K562 (cell line): Measurements from ENCODE around the gene KBTBD13. TPM values are rescaled to one million over a fixed set of nuclear protein-coding genes. Genes with fewer than 3 reads are reported as not detected.

Source experiments
- ATAC-seq: fragments of 200-7000 bp; cut with Tn5 transposase; 3 replicates; pipeline ENCODE4 v1.9.1; 2020; ENCODE audit warnings: moderate library complexity
- BruUV-seq: library from RNA; stranded (reverse); fragments of 400-500 nt; replicated peaks from 2 replicates; lab custom pipeline; 2021; lab: Mats Ljungman, UMichigan
- CTCF ChIA-PET: fragments of 300-600 bp; formaldehyde crosslinking; extraction: SDS; loops from one replicate; lab custom pipeline; 2021; ENCODE audit warnings: low intra/inter-chr PET ratio; lab: Yijun Ruan, JAX
- POLR2A ChIA-PET: fragments of 300-600, 350-650 bp; sonication (Branson Sonifier 250); formaldehyde crosslinking; extraction: SDS; loops from one replicate; lab custom pipeline; 2021; ENCODE audit warnings: antibody characterized with exemption, inconsistent platforms; lab: Yijun Ruan, JAX
- DNase-seq, 4 experiments: peaks; one replicate each; pipeline versions ENCODE4 v3.0.0 to v3.0.0-alpha.2; 2011 to 2018; ENCODE audit warnings: low spot score in 3 of 4, mixed read lengths in 3 of 4; ENCODE audit errors: extremely low read depth in 1 of 4
- FAIRE-seq: peaks from 2 replicates; lab custom pipeline; 2011; peaks lifted over from hg19 to GRCh38; lab: Jason Lieb, UNC
- H2AFZ ChIP-seq: 2 replicates; pipeline ENCODE4 v1.6.0; 2011; ENCODE audit warnings: low read depth, low read length, control low read depth, inconsistent platforms
- H3K27ac ChIP-seq: fragments of 200-600 bp; 3 replicates; pipeline ENCODE4 v1.8.0; 2011; ENCODE audit warnings: low read depth, mild to moderate bottlenecking, control low read depth, inconsistent platforms, low read length, moderate library complexity, mixed read lengths; ENCODE audit errors: extremely low read depth
- H3K27me3 ChIP-seq, 2 experiments: fragments of 300-600 bp in 1 of 2; 2 replicates in 1 of 2; 3 replicates in 1 of 2; pipeline versions ENCODE4 v1.6.0 to v1.8.0; 2011; ENCODE audit warnings: inconsistent platforms in 2 of 2, low read length in 2 of 2, mild to moderate bottlenecking in 1 of 2, mixed read lengths in 1 of 2, moderate library complexity in 1 of 2; ENCODE audit not compliant: control insufficient read depth in 2 of 2, insufficient read depth in 2 of 2
- H3K36me3 ChIP-seq: fragments of 300-600 bp; 3 replicates; pipeline ENCODE4 v1.8.0; 2011; ENCODE audit warnings: mild to moderate bottlenecking, low read length, inconsistent platforms; ENCODE audit not compliant: control insufficient read depth, insufficient read depth
- H3K4me1 ChIP-seq, 2 experiments: fragments of 200-600 bp in 1 of 2; replicated peaks in 1 of 2; 2 replicates in 1 of 2; 3 replicates in 1 of 2; pipeline versions ENCODE4 v1.5.1 to v1.8.0; 2011; ENCODE audit warnings: inconsistent platforms in 2 of 2, low read length in 2 of 2, mild to moderate bottlenecking in 1 of 2, mixed read lengths in 1 of 2, moderate library complexity in 1 of 2; ENCODE audit not compliant: control insufficient read depth in 2 of 2, insufficient read depth in 2 of 2
- H3K4me2 ChIP-seq: 2 replicates; pipeline ENCODE4 v1.6.1; 2011; ENCODE audit warnings: low read length, control low read depth, inconsistent platforms, mixed read lengths; ENCODE audit not compliant: insufficient read depth
- H3K4me3 ChIP-seq: fragments of 200-600 bp; sonication (generic), shearing (Covaris generic); 2 replicates; pipeline ENCODE4 v1.5.1; 2016; ENCODE audit warnings: control low read depth, inconsistent platforms
- H3K79me2 ChIP-seq: fragments of 200-600 bp; 3 replicates; pipeline ENCODE4 v1.8.0; 2011; ENCODE audit warnings: low read length, inconsistent platforms; ENCODE audit not compliant: control insufficient read depth, insufficient read depth
- H3K9ac ChIP-seq, 2 experiments: 2 replicates each; pipeline versions ENCODE4 v1.6.0 to v1.6.1; 2011; ENCODE audit warnings: low read depth in 2 of 2, low read length in 2 of 2, control low read depth in 1 of 2, inconsistent platforms in 1 of 2, mild to moderate bottlenecking in 1 of 2, mixed read lengths in 1 of 2; ENCODE audit not compliant: insufficient read depth in 1 of 2
- H3K9me1 ChIP-seq: one replicate; pipeline ENCODE4 v1.6.0; 2011; ENCODE audit warnings: inconsistent platforms, mild to moderate bottlenecking, low read length, moderate library complexity; ENCODE audit not compliant: control insufficient read depth, insufficient read depth
- H3K9me3 ChIP-seq: replicated peaks from 2 replicates; pipeline ENCODE4 v1.5.1; 2011; ENCODE audit warnings: low read depth, low read length, inconsistent platforms; ENCODE audit not compliant: control insufficient read depth, insufficient read depth
- H4K20me1 ChIP-seq: replicated peaks from 2 replicates; pipeline ENCODE4 v1.6.1; 2011; ENCODE audit warnings: low read length, inconsistent platforms, mixed read lengths; ENCODE audit not compliant: control insufficient read depth, insufficient read depth
- ATF1 ChIP-seq, 2 experiments: fragments of 450-650 bp in 1 of 2; IDR thresholded peaks; 2 replicates each; pipeline ENCODE4 v1.6.1; 2016; ENCODE audit warnings: missing compliant biosample characterization in 1 of 2, missing genetic modification characterization in 1 of 2
- CXXC5 ChIP-seq: fragments of 250-450 bp; sonication (Bioruptor Pico); IDR thresholded peaks from 2 replicates; pipeline ENCODE4 v1.8.0; 2022; ENCODE audit warnings: inconsistent platforms, mild to moderate bottlenecking, moderate library complexity
- GMEB1 ChIP-seq: fragments of 250-450 bp; sonication (Bioruptor Pico); IDR thresholded peaks from 2 replicates; pipeline ENCODE4 v1.4.0; 2020; ENCODE audit warnings: mild to moderate bottlenecking
- GTF2A2 ChIP-seq: IDR thresholded peaks from 2 replicates; pipeline ENCODE4 v1.6.1; 2016; ENCODE audit warnings: mild to moderate bottlenecking, missing genetic modification characterization, missing compliant biosample characterization
- GTF2E2 ChIP-seq: fragments of 200-800 bp; sonication (Bioruptor generic); IDR thresholded peaks from 2 replicates; pipeline ENCODE4 v1.6.1; 2016; ENCODE audit warnings: missing genetic modification characterization, missing compliant biosample characterization
- HDAC2 ChIP-seq: fragments of 450-650 bp; IDR thresholded peaks from 2 replicates; pipeline ENCODE4 v1.6.1; 2016; ENCODE audit warnings: mild to moderate bottlenecking
- KDM1A ChIP-seq, 2 experiments: fragments of 450-650 bp; IDR thresholded peaks; 2 replicates each; pipeline ENCODE4 v1.6.1; 2016; ENCODE audit warnings: mild to moderate bottlenecking in 2 of 2
- PRMT5 ChIP-seq: sonication (generic); formaldehyde crosslinking; IDR thresholded peaks from 2 replicates; pipeline ENCODE4 v1.5.0; 2020; ENCODE audit warnings: missing genetic modification reagents
- SRSF9 ChIP-seq: fragments of 200-400 bp; formaldehyde crosslinking; IDR thresholded peaks from 2 replicates; pipeline ENCODE4 v1.6.1; 2017; ENCODE audit warnings: low read depth, low read length, borderline replicate concordance
- TBP ChIP-seq: optimal IDR thresholded peaks from 2 replicates; pipeline ENCODE3; 2011; ENCODE audit warnings: low read depth, low read length, improper control_type of control experiment
- TFAM ChIP-seq: fragments of 250-450 bp; sonication (Bioruptor Pico); conservative IDR thresholded peaks from 2 replicates; pipeline ENCODE4 v1.5.0; 2021; ENCODE audit warnings: mild to moderate bottlenecking, moderate library complexity
- ZNF318 ChIP-seq, 2 experiments: fragments of 450-650 bp; IDR thresholded peaks; 2 replicates each; pipeline ENCODE4 v1.6.1; 2016; ENCODE audit warnings: mild to moderate bottlenecking in 2 of 2, borderline replicate concordance in 1 of 2, low read depth in 1 of 2, moderate library complexity in 1 of 2
- WGBS: fragments of 100-300 bp; shearing (Covaris generic); methylation state at CpG from one replicate; pipeline ENCODE4 v1.1.6; 2016; ENCODE audit warnings: low coverage, mixed read lengths; ENCODE audit not compliant: insufficient coverage; ENCODE audit errors: missing lambda C conversion rate; 5-methylcytosine and 5-hydroxymethylcytosine counted together
- in situ Hi-C: fragments of 300-500 bp; cut with MboI; formaldehyde crosslinking; loops from 4 replicates; pipeline ENCODE4 v1.15.0; 2018; ENCODE audit warnings: inconsistent platforms, mixed read lengths
- intact Hi-C: fragments of 100-400 bp; cut with micrococcal nuclease; formaldehyde crosslinking; loops from 2 replicates; pipeline ENCODE4 v1.14.2; 2022
- polyA plus RNA-seq, 8 experiments: library from polyadenylated mRNA; depleted of rRNA in 4 of 8; stranded (reverse) in 5 of 8; unstranded in 3 of 8; fragments of >200 nt; fragmentation: Nextera tagmentation in 2 of 8; fragmentation: Illumina TruSeq in 1 of 8; extraction: Ambion mirVana in 2 of 8; extraction: Trizol in 1 of 8; gene quantifications; 2 replicates each; pipeline versions ENCODE4 v1.2.1 to v1.2.3, GENCODE V29; 2011 to 2014; ENCODE audit warnings: inconsistent platforms in 1 of 8, missing spikeins in 1 of 8
- total RNA-seq, 7 experiments: library from RNA; depleted of rRNA in 6 of 7; stranded (reverse); fragments of >200 nt in 6 of 7; fragmentation: Illumina TruSeq in 2 of 7; extraction: Trizol in 2 of 7; gene quantifications; 2 replicates each; pipeline versions ENCODE4 v1.2.1 to v1.2.3, GENCODE V29; 2011 to 2021; ENCODE audit warnings: low replicate concordance in 1 of 7

The KBTBD13 gene
- total and polyA plus RNA-seq, 9 of the 15 experiments (the other 6 are each of a cell fraction or from before 2014, with no cell fraction given): 0.07 to 0.13 (median 0.10) TPM; not detected in 3

- no peak for TF ChIP-seq GMEB1
- TF ChIP-seq SRSF9: no peak
- no peak for TF ChIP-seq TFAM (CRISPR knock-in tag)
- no peak for TF ChIP-seq GTF2E2 (tag)
- no peak for TF ChIP-seq HDAC2
- no peak for TF ChIP-seq TBP
- no peak for TF ChIP-seq CXXC5
- no peak for TF ChIP-seq GTF2A2
- no peak for TF ChIP-seq ATF1 (CRISPR knock-in tag; IDR thresholded peaks at IDR 0.05)
- TF ChIP-seq ATF1 (tag; IDR thresholded peaks at IDR 0.05): no peak
- TF ChIP-seq KDM1A (IDR thresholded peaks at IDR 0.05): no peak
Observed at GRCh38 chr15:65069179-65069578, 7.4 kb upstream of the KBTBD13 start (continued).

- Histone ChIP-seq H3K27ac (no peak overlapping the region), H3K9me3 (no peaks in the 10 kb centered on the region), H3K36me3 (no peaks in the 10 kb centered on the region), H4K20me1 (0 out of 2 replicates have a peak, but pooled peaks cover 3% of the 10 kb centered on the region), H3K4me1 (peaks cover 0 to 10% of the 10 kb centered on the region in 2 experiments; a peak in 1 of 5 replicates), H3K4me3 (no peak overlapping the region), H3K9me1 (no peaks in the 10 kb centered on the region), H3K27me3 (peaks cover 13 to 44% of the 10 kb centered on the region in 2 experiments), H3K4me2 (no peak overlapping the region), H3K79me2 (no peaks in the 10 kb centered on the region), H2AFZ (no peak overlapping the region), H3K9ac (no peak overlapping the region)
- POLR2A ChIA-PET: interaction anchor here (0.6 to 1.8 kb wide), 3 partner anchors 10 to 14 kb away, joined by 3 to 7 read pairs (median 3); no protein-coding TSS in a partner anchor
- CTCF ChIA-PET: no interaction called here
- in situ Hi-C loops (no loop called here), intact Hi-C loops (no loop called here)
- ATAC-seq: no peak
- no TSS peak for BruUV-seq
- FAIRE-seq: no peak
- DNase-seq: no peak
- 2% methylated on average over 5 of the region's 5 CpGs for WGBS
- TF ChIP-seq PRMT5 (CRISPR knock-in tag) (no peak), ZNF318 (IDR thresholded peaks at IDR 0.05; ENCODE audit: borderline replicate concordance in 1 of 2, low read depth in 1 of 2) (no peak)
Observed at GRCh38 chr15:65069779-65070546, 6.6 kb upstream of the KBTBD13 start.
